Testis (tissue), 3 donors: Measurements from ENCODE around the gene EMILIN2. TPM values are rescaled to one million over a fixed set of nuclear protein-coding genes. Genes with fewer than 3 reads are reported as not detected.

ENCODE experiments used
- DNase-seq: peaks from one replicate; pipeline ENCODE4 v3.0.0-alpha.2; 2019
- H3K27ac ChIP-seq, 2 donors: fragments of 200-600 bp; sonication (generic); one replicate each; pipeline ENCODE4 v1.5.1; 2019
- H3K27me3 ChIP-seq: fragments of 200-600 bp; sonication (generic); one replicate; pipeline ENCODE4 v1.5.1; 2019
- H3K36me3 ChIP-seq: fragments of 200-600 bp; sonication (generic); one replicate; pipeline ENCODE4 v1.5.1; 2017; ENCODE audit warnings: low read depth; ENCODE audit errors: missing control alignments
- H3K4me1 ChIP-seq: fragments of 200-600 bp; sonication (generic); one replicate; pipeline ENCODE4 v1.5.1; 2019
- H3K4me3 ChIP-seq, 2 donors: fragments of 200-600 bp; sonication (generic); one replicate each; pipeline ENCODE4 v1.5.1; 2017 to 2019
- H3K9me3 ChIP-seq: fragments of 200-600 bp; sonication (generic); one replicate; pipeline ENCODE4 v1.5.1; 2017
- POLR2A ChIP-seq: fragments of 450-650 bp; IDR thresholded peaks from one replicate; pipeline ENCODE4 v1.6.1; 2017; ENCODE audit warnings: antibody characterized with exemption, mild to moderate bottlenecking, moderate library complexity
- WGBS, 2 donors: methylation state at CpG; one replicate each; pipeline ENCODE4 v1.1.5; 2018; 5-methylcytosine and 5-hydroxymethylcytosine counted together
- intact Hi-C: fragments of 100-400 bp; cut with DNase I; formaldehyde crosslinking; loops from one replicate; pipeline ENCODE4 v1.15.1; 2023; ENCODE audit warnings: low total_unique reads
- polyA plus RNA-seq: library from polyadenylated mRNA; stranded (reverse); fragments of 350-450 nt; fragmentation: Illumina TruSeq; extraction: RNeasy Lipid Tissue Mini Kit (QIAGEN cat#74804); gene quantifications from one replicate; pipeline ENCODE4 v1.2.3, GENCODE V29; 2014; ENCODE audit warnings: low read depth, low replicate concordance; ENCODE audit not compliant: insufficient read depth
- total RNA-seq, 2 donors: library from RNA; depleted of rRNA; stranded (reverse); fragments of >200 nt; gene quantifications; one replicate each; pipeline ENCODE4 v1.2.3, GENCODE V29; 2016
- TF ChIP-seq, protein P1 (sequence below), 3 experiments: fragments of 450-650 bp in 2 of 3; fragments of 200-600 bp in 1 of 3; sonication (generic) in 1 of 3; IDR thresholded peaks; one replicate each; pipeline ENCODE4 v1.5.1; 2016 to 2019; ENCODE audit warnings: antibody characterized with exemption in 3 of 3, mild to moderate bottlenecking in 2 of 3, moderate library complexity in 1 of 3

EMILIN2 gene
- total and polyA plus RNA-seq, 3 donors from 2014 or later: 21.4 to 34.1 (median 26.4) TPM

DNA sequence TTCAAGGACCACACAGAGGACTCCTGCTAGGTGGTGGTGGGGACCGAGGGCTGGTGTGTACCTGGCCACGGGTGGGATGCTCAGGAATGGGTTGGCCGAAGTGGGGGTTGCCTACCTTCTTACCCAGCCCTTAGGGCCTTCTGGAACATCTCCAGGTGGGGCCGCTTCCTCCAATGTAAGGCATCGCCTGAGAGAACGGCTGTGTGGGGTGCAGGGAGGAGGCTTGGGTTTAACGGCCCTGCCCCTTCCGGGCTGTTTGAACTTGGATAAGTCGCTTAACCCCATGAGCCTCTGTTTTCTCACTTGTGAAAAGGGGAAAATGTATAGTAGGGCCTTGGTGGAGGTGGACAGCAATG, 35.0 kb downstream of the EMILIN2 start:
- TF ChIP-seq, protein P1, sequence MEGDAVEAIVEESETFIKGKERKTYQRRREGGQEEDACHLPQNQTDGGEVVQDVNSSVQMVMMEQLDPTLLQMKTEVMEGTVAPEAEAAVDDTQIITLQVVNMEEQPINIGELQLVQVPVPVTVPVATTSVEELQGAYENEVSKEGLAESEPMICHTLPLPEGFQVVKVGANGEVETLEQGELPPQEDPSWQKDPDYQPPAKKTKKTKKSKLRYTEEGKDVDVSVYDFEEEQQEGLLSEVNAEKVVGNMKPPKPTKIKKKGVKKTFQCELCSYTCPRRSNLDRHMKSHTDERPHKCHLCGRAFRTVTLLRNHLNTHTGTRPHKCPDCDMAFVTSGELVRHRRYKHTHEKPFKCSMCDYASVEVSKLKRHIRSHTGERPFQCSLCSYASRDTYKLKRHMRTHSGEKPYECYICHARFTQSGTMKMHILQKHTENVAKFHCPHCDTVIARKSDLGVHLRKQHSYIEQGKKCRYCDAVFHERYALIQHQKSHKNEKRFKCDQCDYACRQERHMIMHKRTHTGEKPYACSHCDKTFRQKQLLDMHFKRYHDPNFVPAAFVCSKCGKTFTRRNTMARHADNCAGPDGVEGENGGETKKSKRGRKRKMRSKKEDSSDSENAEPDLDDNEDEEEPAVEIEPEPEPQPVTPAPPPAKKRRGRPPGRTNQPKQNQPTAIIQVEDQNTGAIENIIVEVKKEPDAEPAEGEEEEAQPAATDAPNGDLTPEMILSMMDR (IDR thresholded peaks at IDR 0.05): no peak
- intact Hi-C loops: no loop called here
- no peaks in the 10 kb centered on the region for H3K4me1 ChIP-seq
- 54 to 68% methylated on average over 9 of the region's 9 CpGs for WGBS, 2 donors
- H3K27me3 ChIP-seq: no peaks in the 10 kb centered on the region
- no peaks in the 10 kb centered on the region for H3K9me3 ChIP-seq
- H3K36me3 ChIP-seq: no peaks in the 10 kb centered on the region
- DNase-seq: no peak
- no peak overlapping the region for H3K4me3 ChIP-seq
- peak overlapping the region; percentile 44 to 56 for H3K27ac ChIP-seq

DNA sequence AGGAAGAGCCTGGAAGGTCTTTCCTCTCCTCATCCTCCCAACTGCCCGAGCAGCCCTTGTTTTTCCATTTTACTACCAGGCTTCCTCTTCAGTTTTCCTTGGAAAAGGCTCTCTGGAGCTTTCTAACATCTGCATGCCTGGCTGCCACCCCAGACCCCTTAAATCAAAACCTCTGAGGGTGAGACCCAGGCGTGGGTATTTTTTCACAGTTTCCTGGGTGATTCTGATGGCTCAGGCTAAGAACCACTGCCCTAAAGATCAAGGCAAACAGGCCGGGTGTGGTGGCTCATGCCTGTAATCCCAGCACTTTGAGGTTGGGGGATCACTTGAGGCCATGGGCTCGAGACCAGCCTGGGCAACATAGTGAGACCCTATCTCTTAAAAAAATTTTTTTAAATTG, 35.4 kb downstream of the EMILIN2 start:
- no peak for DNase-seq
- intact Hi-C loops: no loop called here
- Histone ChIP-seq H3K36me3 (no peaks in the 10 kb centered on the region), H3K4me3 (no peak overlapping the region), H3K9me3 (no peaks in the 10 kb centered on the region), H3K27me3 (no peaks in the 10 kb centered on the region), H3K4me1 (no peaks in the 10 kb centered on the region), H3K27ac (peak overlapping the region in 1 of 2 donors; percentile 56)
- TF ChIP-seq, protein P1 (IDR thresholded peaks at IDR 0.05): no peak
- TF ChIP-seq POLR2A: no peak
- WGBS, 2 donors: 83 to 84% methylated on average over 4 of the region's 4 CpGs

DNA sequence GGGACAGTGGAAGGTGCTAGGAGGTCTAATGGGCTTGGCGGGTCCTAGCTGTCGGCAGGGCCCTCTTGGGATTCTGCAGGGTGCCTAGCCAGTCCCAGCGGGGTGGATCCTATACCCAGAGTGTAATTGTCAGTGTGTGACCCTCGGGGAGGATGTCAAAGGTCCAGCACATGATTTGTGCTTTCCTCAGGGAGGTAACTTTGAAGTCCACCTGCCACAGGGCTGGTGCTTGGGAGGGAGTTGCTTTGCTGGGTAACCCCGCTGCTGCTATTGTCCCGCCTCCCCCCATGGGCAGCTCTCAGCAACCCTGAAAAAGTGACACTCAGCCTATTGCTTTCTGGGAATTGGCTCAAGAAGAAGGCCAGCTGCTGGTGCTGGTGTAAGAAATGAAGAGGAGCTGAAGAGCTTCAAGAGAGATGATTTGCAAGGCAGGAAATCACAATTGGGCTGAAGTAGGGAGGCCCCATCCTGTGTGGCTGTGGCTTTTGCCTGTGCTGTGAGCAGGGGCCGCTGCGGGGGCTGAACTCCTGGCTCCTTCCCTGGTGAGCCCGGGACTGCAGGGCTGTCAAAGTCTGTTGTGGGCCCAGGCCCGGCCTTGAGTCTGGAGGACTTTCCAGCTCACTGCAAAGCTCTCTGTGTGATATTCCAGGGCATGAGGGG, 36.4 kb downstream of the EMILIN2 start:
- Histone ChIP-seq H3K4me1 (no peaks in the 10 kb centered on the region), H3K9me3 (no peaks in the 10 kb centered on the region), H3K4me3 (no peak overlapping the region), H3K27me3 (no peaks in the 10 kb centered on the region), H3K36me3 (no peaks in the 10 kb centered on the region), H3K27ac (no peak overlapping the region)
- 70 to 79% methylated on average over 10 of the region's 10 CpGs for WGBS, 2 donors
- TF ChIP-seq, protein P1 (IDR thresholded peaks at IDR 0.05): no peak
- TF ChIP-seq POLR2A: no peak
- intact Hi-C loops: no loop called here
- no peak for DNase-seq

DNA sequence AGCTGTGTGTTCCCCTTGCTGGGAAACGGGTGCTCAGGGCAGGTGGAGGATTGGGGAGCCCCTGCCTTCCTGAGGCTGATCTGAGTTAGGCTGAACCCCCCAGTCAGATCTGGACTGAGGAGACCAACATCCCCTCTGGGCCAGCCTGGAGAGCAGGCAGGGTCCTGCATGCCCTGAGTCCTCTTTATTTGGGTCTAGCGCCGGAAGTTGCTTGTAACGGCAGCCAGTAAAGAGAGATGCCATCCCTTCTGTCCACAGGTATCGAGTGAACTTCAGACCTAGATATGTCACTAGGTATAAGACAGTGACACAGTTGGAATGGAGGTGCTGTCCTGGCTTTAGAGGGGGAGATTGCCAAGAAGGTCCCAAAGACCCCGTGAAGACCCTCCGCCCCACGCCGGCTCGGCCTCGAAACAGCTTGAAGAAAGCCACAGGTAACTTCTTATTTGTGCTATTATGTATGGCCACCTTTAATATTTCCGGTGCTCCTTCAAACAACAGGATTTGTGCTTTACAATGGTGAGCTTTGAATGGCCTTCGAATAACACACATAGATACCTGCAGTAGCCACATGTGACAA, 38.0 kb downstream of the EMILIN2 start:
- DNase-seq: no peak
- Histone ChIP-seq H3K27me3 (no peaks in the 10 kb centered on the region), H3K9me3 (no peaks in the 10 kb centered on the region), H3K4me3 (no peak overlapping the region), H3K36me3 (no peaks in the 10 kb centered on the region), H3K27ac (no peak overlapping the region), H3K4me1 (no peaks in the 10 kb centered on the region)
- intact Hi-C loops: no loop called here
- WGBS, 2 donors: 95 to 97% methylated on average over 13 of the region's 13 CpGs
- TF ChIP-seq, protein P1 (IDR thresholded peaks at IDR 0.05): no peak
- TF ChIP-seq POLR2A: no peak

DNA sequence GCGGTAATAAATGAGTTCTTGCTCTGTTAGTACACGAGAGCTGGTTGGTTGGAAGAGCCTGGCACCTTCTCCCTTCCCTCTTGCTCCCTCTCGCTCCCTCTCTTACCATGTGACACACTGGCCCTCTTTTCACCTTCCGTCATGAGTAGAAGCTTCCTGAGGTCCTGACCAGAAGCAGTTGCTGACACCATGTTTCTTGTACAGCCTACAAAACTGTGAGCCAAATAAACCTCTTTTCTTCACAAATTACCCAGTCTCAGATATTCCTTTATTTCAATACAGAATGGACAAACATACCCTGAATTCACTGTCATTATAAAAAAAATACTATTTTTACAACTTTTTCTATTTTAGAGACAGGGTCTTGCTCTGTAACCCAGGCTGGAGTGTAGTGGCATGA, 40.7 kb downstream of the EMILIN2 start:
- 84 to 85% methylated on average over 4 of the region's 4 CpGs for WGBS, 2 donors
- no peak for TF ChIP-seq POLR2A
- TF ChIP-seq, protein P1 (IDR thresholded peaks at IDR 0.05): no peak

More for the DNA sequence above, 40.7 kb downstream of the EMILIN2 start:
- H3K36me3 ChIP-seq: no peaks in the 10 kb centered on the region
- H3K4me1 ChIP-seq: no peaks in the 10 kb centered on the region
- no peak for DNase-seq
- no peak overlapping the region for H3K4me3 ChIP-seq
- intact Hi-C loops: no loop called here
- H3K27me3 ChIP-seq: no peaks in the 10 kb centered on the region
- no peaks in the 10 kb centered on the region for H3K9me3 ChIP-seq
- no peak overlapping the region for H3K27ac ChIP-seq
